HG03342 (cell line): Measurements from ENCODE around the gene SHISAL1.

ENCODE experiments used
- ATAC-seq: cut with Tn5 transposase; IDR thresholded peaks from one replicate; pipeline ENCODE4 v1.9.1; 2021; ENCODE audit warnings: mild to moderate bottlenecking, moderate library complexity; ENCODE audit not compliant: unreplicated experiment

The SHISAL1 gene

DNA sequence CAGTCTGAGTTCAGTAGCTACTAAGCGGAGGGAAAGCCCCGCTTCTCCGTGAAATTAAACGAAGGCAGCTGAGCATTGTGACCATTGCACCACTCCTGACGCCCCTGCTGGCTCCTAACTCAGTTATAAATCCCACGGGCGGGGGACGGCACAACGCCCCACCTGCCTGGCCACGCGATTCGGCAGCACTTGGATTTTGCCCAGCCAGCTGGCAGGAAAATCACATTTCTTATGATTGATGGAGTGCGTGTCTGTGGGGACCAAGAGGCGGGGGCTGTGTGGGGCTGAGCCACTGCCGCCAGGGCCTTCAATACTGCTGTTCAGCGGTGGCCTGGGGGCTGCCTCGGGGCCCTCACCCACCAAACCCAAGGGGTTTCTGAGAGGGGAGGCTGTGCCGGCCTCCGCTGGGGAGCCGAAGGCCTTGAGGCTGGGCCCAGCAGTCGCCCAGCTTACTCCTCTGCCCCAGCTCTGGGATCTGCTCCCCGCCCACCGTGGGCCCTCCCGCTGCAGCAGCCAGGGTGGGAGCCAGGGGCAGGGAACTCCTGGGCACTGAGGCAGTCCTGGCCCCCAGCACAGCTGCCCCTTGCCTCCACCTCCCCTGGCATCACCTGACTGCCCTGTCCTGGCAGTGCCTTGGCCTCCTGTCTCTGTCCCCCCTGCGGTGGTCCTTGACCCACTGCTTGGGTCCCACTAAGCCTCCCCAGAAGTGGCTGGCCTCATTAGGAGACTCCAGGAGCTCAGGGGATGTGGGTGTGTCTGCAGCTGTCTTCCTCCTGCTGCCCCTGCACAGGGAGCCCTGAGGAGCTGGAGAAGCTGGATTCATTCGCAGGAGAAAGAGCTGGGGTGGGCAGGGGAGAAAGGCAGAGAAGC is 30.7 kb downstream of the SHISAL1 start:
- no peak for ATAC-seq

DNA sequence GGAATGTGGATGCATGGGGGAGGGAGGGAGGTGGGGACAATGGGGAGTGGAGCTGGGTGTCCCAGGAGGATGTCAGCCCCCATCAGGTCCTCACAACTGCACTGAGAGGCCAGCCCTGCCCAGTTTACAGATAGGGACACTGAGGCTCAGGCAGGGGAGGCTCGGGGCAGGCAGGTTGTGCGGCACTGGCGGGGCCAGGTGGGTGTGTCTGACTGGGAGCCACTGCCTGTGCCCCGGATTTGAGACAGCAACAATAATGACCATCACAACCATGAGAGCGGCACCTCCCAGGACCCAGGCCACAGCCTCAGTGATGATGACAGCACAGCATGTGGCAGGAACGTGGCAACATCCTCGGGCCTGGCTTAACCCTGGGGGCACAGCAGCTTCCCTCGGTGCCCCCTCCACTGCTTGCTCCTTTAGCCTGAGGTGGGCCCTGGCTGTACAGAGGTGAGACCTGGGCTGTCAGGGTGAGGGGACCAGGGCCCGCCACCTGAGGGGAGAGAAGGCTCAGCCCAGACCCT is 32.0 kb downstream of the SHISAL1 start:
- no peak for ATAC-seq

DNA sequence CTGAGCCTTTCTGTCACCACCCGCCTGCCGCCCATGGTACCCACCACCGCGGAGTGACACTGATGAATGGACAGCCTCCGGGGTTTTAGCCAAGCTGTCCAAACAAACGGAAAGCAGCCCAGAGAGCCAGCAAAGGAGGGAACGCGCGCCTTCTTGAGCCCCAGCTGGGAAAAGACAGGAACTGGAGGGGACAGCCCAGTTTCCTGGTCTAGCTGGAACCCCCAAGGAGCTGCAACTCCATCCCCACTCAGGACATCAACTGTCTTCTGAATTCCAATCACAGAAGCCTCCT is 33.7 kb downstream of the SHISAL1 start:
- ATAC-seq, result no peak

DNA sequence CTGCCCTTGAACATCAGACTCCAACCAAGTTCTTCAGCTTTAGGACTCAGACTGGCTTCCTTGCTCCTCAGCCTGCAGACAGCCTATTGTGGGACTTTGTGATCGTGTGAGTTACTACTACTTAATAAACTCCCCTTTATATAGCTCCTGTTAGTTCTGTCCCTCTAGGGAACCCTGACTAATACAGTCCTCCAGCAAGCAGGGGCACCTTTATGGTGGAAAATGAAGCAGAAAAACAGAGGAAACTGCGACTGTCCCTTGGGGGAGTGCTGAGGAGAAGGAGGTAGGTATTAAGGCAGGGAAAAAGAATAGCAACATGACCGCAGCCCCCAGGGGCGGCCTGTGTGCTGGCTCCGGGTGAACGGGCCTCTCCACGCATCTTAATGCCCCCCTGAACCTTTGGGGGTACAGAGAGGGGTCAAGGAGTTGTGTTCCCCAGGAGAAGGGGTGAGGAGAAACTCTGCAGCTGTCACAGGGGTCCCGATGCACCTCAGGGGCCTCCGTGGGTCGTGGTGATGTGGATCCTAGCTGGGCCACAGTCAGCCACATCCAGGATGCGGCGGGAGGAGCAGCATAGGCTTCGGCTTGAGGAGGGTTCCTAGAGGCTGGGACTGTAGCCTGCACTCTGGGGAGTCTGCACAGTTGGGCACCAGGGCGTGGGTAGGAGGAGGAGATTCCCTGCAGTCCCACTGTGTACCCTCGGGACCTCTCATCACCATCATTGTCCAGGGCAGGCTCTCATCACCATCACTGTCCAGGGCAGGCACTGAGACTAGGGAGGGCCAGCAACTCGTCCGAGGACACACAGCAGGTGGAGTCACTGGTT is 34.3 kb downstream of the SHISAL1 start:
- no peak for ATAC-seq

DNA sequence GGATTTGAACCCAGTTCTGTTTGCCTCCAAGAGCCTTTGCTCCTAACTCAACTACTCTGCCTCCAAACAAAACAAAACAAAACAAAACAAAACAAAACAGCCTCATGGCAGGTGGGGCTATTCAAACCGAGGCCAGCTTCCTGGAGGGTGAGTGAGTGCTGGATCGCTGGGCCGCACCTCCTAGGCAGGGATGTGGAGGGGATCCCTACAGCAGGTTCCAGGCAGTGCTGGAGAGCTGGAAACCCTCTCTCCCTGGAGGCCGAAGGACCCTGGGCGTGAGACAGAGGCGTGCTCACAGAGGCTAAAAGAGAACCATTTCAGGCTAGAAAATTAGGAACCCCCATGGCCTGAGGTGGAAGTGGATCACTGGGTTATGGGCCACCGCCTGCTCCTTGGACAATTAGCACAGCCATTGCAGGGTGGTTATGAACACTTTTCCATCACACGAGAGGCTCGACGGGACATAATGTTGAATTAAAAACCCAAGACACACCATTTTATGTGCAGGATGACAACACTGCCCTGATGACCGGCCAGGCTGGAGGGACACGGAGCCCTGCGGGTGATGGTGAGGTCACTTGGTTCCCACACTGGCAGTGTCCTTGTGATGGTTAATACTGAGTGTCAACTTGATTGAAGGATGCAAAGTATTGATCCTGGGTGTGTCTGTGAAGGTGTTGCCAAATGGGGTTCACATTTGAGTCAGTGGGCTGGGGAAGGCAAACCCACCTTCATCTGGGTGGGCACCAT is 35.2 kb downstream of the SHISAL1 start:
- no peak for ATAC-seq

DNA sequence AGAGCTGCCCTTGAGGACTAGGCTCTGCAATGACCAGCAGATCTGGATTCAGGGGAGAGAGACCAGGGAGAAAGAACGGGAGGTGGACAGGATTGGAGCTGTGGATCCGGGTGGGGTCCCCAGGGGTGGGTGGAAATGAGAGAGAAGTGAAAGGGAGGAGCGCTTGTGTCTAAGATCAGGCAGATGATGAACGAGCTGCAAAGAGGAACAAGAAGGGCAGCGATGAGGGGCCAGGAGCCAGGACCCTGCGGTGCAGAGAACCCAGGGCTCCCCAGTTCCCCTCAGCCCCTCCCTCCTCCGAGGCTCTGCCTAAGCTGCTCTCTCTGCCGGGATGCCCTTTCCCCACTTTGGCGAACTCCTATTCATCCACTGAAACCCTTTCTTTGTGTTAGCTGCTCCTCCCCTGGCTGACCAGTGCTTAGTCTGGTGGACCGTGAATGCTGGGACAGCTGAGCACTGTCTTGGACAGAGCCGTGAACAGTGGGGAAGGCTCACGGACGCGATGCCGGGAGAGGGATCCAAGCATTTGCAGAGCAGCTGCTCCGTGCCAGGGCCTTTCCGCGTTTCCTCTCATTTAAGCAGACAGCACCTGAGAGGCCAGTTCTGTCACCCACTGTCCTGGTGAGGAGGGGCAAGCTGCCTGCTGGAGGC is 35.9 kb downstream of the SHISAL1 start:
- no peak for ATAC-seq

DNA sequence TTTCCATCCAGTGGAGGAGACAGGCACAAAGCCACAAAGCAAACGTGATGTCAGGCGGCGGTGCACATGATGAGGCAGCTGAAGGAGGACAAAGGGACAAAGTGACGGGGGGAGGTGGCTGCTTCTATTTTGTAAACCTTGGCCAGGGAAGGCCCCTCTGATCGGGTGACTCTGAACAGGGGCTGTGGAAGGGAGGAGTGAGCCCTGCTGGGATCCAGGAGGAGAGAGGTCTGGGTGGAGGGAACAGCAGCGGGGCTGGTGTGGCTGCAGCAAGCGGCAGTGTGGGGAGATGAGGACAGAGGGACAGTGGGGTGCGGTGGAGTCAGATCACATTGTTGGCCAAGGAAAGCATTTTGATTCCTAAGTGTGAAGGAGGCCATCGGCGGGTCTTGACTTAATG is 36.7 kb downstream of the SHISAL1 start:
- ATAC-seq, result no peak

DNA sequence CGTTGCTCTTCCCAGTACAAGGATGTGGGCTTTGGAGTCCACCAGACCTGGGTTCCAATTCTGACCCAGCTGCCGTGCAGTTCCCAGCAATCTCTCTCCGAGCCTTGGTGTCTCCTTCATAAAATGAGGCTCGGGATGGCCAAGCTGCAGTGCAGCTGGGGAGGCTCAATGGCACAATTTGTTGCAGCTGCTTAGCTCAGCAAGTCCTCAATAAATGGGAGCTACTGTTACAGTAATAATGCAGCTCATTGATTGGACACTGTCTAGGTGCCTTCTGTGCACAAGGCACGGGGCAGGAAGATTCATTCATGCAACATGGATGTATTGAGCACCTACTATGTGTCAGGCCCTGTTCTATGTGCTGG is 37.1 kb downstream of the SHISAL1 start:
- no peak for ATAC-seq

DNA sequence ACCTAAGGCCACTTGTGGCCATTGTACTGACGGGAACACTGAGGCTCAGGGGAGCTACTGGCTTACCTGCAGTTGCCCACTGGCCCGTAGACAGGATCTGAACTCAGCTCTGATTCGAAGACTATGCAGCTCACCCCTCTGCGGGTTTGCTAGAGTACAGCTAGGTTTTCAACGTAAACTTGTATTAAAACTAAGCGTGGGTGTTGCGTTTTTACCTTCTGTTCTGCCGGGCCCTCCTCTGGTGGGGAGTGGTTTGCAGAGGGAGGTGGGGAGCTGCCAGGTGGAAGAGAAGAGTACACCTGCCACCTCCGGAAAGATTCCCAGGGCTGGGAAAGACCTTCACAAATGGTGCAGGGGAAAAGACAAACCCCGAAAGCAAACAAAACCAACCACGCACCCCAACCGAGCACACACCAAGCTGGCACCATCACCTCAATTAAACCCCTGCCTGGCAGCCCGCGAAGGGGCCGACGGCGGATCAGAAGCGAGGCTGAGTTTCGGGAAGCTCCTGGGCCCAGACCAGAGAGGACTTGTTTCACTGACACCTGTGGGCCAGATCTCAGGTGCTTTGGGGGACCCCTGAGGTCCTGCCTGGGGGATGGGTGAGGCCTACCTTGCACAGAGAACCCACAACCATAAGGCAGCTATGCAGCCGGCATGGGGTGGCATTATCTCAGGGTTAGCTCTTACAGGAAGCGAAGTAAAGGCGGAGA is 37.7 kb downstream of the SHISAL1 start:
- no peak for ATAC-seq

DNA sequence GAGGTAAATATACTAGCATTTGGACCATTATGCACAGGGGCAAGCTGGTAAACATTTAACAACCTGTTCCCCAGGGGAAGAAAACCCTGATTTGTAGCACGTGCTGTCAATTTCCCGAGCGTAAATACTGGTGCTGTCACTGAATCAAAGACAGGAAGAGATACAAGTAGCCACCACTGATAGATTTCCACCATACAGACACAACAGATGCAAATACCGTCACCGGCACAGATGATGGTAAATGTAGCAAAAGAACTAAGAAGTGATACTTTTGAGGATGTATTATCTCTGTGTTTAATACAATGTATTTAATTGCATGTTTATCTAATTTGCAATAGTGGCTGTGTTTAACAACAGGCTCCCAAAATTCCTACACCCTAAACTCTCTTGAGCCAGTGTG is 39.6 kb downstream of the SHISAL1 start:
- no peak for ATAC-seq

DNA sequence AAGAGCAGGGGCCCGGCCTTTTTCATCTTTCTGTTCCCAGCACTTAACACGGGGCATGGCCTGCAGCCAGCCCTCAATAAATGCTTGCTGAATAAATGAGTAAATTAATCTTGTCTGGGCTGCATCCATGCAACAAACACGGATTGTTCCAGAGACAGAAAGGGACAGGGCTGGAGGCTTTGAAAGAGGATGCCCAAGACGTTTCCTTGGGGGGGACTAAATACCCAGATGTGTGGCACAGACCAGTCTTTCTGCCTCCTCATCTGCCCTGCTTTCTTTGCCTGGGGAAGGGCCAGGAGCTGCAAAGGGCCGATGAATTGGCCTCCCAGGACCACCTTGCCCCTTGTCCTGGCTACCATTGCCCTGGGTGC is 40.4 kb downstream of the SHISAL1 start:
- ATAC-seq, result no peak

DNA sequence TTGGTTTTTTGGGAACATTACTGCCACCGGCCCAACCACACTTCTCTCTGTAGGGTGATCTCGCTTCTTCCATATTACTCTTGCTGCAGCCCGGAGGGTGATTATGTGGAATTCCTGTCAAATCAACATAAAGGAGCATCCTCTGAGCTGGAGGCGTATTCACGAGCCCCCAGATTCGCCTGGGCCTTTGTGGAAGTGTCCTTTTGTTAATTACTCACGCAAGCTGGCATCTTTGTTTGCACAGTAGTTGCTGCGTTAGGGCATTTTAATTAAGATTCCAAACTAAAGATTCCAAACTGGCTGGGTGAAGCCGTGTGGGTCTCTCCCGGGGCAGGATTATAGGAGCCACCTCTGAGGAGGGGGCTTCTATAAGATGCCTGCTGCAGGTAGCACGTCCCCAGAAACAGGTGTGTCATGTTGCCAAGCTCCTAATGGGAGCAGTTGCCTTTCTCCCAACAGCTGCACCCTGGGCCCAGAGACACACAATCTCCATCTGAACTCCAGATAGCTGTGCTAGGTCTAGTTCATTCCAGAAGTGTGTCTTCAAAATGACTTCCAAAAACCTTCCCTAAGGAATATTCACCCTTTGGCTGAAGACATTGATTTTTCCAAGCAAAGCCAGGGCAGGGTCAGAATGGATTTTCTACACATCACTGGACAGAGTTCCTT is 40.9 kb downstream of the SHISAL1 start:
- ATAC-seq, result no peak

DNA sequence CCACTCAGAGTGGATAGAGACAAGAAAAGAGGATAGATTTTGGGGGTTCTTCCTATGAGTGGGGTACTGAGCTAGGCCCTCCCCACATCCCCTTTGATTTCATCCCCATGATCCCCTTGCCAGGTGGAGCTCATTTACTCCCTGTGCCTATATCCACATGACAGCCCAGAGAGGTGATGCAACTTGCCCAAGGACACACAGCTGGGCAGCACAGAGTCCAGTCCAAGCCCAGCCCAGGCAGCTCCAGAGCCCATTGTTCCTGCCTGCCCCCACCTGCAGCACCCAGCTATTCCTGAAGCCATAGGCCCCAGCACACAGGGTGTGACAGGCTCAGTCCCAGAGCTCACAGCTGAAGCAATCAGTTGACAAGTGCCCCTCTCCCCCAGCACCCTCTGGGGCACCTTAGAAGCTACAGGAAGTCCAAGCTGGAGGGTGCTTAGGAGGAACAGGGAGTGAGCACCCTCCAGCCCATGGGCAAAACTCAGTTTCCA is 41.7 kb downstream of the SHISAL1 start:
- no peak for ATAC-seq

DNA sequence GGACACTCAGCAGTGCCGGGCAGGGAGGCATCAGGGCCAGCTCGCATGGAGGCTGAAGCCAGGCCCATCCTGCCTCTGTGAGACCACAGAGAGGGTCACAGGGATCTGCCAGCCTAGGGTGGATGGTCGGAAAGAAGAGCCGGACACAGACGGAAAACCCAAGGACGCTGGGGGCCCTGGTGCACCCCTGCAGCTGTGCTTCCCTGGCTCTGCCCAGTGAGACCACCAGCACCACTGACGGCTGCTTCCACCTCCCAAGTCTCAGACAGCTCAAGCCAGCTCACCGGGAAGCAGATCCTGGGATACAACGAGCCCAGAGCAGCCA is 42.2 kb downstream of the SHISAL1 start:
- ATAC-seq, result no peak

DNA sequence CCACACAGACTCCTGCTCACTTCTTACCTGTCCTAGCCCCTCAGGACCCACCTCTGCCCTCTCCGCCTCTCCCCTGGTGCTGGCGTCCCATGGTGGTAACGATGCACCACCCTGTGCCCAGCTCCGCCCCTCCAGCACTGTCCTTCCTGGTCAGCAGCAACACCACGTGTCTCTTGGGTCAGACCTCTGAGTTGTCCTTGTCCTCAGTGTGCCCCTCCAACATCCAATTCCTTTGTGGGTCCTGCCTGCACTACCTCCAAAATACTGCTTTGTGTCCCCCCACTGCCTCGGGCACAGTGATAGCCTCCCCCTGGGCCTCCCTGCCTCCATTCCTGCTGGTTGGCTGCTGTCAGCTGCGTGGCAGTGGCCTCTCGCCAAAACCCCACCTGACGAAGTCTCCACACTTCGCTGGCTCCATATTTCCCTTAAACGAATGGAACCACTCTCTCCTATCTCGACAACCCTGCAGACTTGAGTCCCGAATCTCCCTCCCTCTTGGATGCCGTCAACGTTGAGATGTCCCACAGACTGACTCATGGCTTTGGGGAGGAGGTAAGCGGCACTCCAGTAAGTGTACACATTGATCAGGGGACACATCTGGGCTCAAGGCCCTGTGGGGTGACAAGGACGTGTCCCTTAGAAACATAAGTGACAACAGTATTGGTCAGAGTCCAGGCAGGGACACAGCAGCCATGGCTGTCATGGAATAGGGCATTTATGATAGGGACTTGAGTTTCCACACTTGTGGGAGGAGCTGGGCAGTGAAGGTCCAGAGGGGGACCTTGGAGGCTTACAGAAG is 42.8 kb downstream of the SHISAL1 start:
- ATAC-seq, result no peak

DNA sequence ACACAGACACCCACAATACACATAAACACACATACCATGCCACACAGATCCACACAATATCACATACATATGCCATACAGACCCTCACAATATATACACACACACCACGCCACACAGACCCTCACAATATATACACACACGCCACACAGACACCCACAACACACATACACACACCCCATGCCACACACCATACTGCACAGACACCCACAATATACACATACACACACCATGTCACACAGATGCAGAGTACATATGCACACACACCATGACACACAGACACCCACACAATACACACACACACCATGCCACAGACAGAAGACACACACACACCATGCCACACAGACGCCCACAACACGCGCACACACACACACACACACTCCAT is 43.6 kb downstream of the SHISAL1 start:
- ATAC-seq, result no peak

DNA sequence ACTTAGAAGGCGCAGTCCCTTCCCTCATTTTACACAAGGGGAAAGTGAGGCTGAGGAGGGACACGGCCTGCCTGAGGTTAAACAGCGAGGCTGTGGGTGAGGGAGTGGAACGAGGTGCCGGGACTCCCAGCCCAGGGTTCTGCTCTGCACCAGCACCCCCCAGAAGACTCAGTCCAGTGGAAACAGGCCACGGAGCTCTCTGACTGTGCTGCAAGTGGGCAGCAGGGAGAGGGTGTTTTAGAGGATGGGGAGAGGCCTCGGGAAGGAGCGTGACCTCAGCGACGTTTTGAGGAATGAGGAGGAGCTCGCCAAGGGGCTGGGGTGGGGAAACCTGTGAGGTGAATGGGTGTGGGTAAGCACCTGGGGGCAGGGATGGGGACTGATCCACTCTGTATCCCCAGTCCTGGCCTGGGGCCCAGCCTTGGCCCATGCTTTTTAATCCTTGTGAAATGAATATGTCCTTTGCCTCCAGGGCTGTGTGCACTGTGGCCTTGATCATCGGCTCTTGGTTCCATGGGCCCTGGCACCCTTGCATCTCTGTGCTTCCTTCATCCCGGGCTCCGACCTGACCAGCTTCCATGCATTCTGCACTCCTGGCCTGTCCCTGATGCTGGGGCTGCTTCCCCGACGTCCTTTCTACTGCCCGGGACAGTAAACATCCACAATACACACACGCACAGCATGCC is 44.2 kb downstream of the SHISAL1 start:
- no peak for ATAC-seq

DNA sequence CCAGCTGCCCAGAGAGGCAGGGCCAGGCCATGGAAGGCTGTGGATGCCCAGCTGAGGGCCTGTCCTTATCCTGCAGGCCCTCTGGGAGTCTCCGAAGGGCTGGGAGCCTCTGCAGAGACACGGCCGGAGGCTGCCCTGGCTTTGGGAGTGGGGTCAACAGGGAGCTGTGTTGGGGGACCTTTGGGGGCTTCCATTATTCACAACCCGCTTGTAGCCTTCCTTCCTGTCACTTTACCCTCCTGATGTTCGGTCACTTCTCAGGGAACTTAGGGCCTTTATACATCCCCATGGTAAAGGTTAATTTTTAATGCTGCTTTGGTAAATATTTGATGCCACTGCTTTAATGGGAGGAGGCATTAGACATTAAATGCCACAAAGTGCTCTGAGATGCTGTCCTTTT is 44.9 kb downstream of the SHISAL1 start:
- no peak for ATAC-seq
